H1 (cell line): ENCODE measurements around the gene KRT7. TPM values are rescaled to one million over a fixed set of nuclear protein-coding genes. Genes with fewer than 3 reads are reported as not detected.

Experiments
- CTCF ChIA-PET: fragments of 300-600 bp; sonication (Branson Sonifier 250); formaldehyde crosslinking; loops from one replicate; lab custom pipeline; 2021; ENCODE audit not compliant: partially characterized antibody; lab: Charles Lee
- POLR2A ChIA-PET: fragments of 300-600 bp; sonication (Branson Sonifier 250); formaldehyde crosslinking; loops from one replicate; lab custom pipeline; 2021; ENCODE audit warnings: inconsistent platforms; ENCODE audit not compliant: partially characterized antibody; lab: Charles Lee
- DNase-seq, 2 experiments: peaks; one replicate each; pipeline versions ENCODE4 v3.0.0 to v3.0.0-alpha.2; 2010 to 2022; ENCODE audit warnings: low spot score in 2 of 2, low read depth in 1 of 2, mixed read lengths in 1 of 2
- FAIRE-seq: peaks from 2 replicates; lab custom pipeline; 2011; peaks lifted over from hg19 to GRCh38; lab: Jason Lieb, UNC
- H2AFZ ChIP-seq: 2 replicates; pipeline ENCODE4 v1.8.1; 2012; ENCODE audit warnings: low read length, inconsistent platforms
- H2AK5ac ChIP-seq: 2 replicates; pipeline ENCODE4 v1.6.1; 2013; ENCODE audit warnings: low read depth, low read length
- H2BK120ac ChIP-seq: replicated peaks from 2 replicates; pipeline ENCODE3; 2013; ENCODE audit warnings: low read depth, low read length, inconsistent platforms
- H2BK12ac ChIP-seq: 2 replicates; pipeline ENCODE4 v1.6.1; 2013; ENCODE audit warnings: low read depth, low read length
- H2BK15ac ChIP-seq: 2 replicates; pipeline ENCODE4 v1.6.1; 2013; ENCODE audit warnings: low read length
- H2BK20ac ChIP-seq: 2 replicates; pipeline ENCODE4 v1.6.1; 2013; ENCODE audit warnings: low read length
- H2BK5ac ChIP-seq: 2 replicates; pipeline ENCODE4 v1.6.1; 2013; ENCODE audit warnings: low read depth, low read length
- H3K14ac ChIP-seq: 2 replicates; pipeline ENCODE4 v1.6.1; 2013; ENCODE audit warnings: inconsistent platforms; ENCODE audit not compliant: insufficient read length
- H3K18ac ChIP-seq: 2 replicates; pipeline ENCODE4 v1.6.1; 2013; ENCODE audit warnings: low read length; ENCODE audit errors: extremely low read depth
- H3K23ac ChIP-seq: 2 replicates; pipeline ENCODE4 v1.6.1; 2013; ENCODE audit warnings: inconsistent platforms; ENCODE audit not compliant: insufficient read length
- H3K23me2 ChIP-seq: 2 replicates; pipeline ENCODE4 v1.6.1; 2013; ENCODE audit warnings: low read depth, low read length
- H3K27ac ChIP-seq: 2 replicates; pipeline ENCODE4 v1.6.1; 2011; ENCODE audit warnings: low read depth, low read length, inconsistent platforms
- H3K27me3 ChIP-seq, 4 experiments: replicated peaks in 1 of 4; 1 replicate in 1 of 4; 2 replicates in 3 of 4; pipeline versions ENCODE4 v1.6.1 to v1.8.1; 2011 to 2013; ENCODE audit warnings: low read length in 3 of 4, mild to moderate bottlenecking in 3 of 4, inconsistent platforms in 2 of 4, mixed read lengths in 2 of 4, moderate library complexity in 1 of 4; ENCODE audit not compliant: control insufficient read depth in 3 of 4, insufficient read depth in 3 of 4; ENCODE audit errors: extremely low read depth in 1 of 4
- H3K36me3 ChIP-seq, 4 experiments: 2 replicates each; pipeline versions ENCODE4 v1.6.1 to v1.8.1; 2011 to 2013; ENCODE audit warnings: mild to moderate bottlenecking in 4 of 4, low read length in 3 of 4, moderate library complexity in 2 of 4, control low read depth in 1 of 4, inconsistent platforms in 1 of 4; ENCODE audit not compliant: insufficient read depth in 4 of 4, control insufficient read depth in 2 of 4
- H3K4ac ChIP-seq: replicated peaks from 2 replicates; pipeline ENCODE3; 2013; ENCODE audit warnings: low read length, low read depth, mixed read lengths, inconsistent platforms; ENCODE audit not compliant: insufficient read length
- H3K4me1 ChIP-seq, 4 experiments: replicated peaks in 1 of 4; 1 replicate in 1 of 4; 2 replicates in 3 of 4; pipeline versions ENCODE4 v1.6.1 to v1.8.1; 2011 to 2013; ENCODE audit warnings: low read length in 3 of 4, inconsistent platforms in 2 of 4, mixed read lengths in 1 of 4; ENCODE audit not compliant: insufficient read depth in 4 of 4, control insufficient read depth in 3 of 4
- H3K4me2 ChIP-seq, 2 experiments: 2 replicates each; pipeline versions ENCODE4 v1.6.1 to v1.8.1; 2011 to 2013; ENCODE audit warnings: low read depth in 2 of 2, low read length in 2 of 2, control low read depth in 1 of 2, inconsistent platforms in 1 of 2, mild to moderate bottlenecking in 1 of 2; ENCODE audit not compliant: insufficient read depth in 1 of 2
- H3K4me3 ChIP-seq, 4 experiments: fragments of 200-600, 300-600 bp in 1 of 4; sonication (generic), shearing (Covaris generic), sonication (Bioruptor Twin) in 1 of 4; 2 replicates each; pipeline versions ENCODE4 v1.5.1 to v1.8.1; 2011 to 2016; ENCODE audit warnings: low read length in 4 of 4, low read depth in 3 of 4, control low read depth in 2 of 4, inconsistent platforms in 2 of 4, mild to moderate bottlenecking in 2 of 4, mixed read lengths in 1 of 4, moderate library complexity in 1 of 4; ENCODE audit not compliant: insufficient read depth in 2 of 4; ENCODE audit errors: extremely low read depth in 1 of 4
- H3K56ac ChIP-seq: replicated peaks from 2 replicates; pipeline ENCODE3; 2013; ENCODE audit warnings: low read depth, mild to moderate bottlenecking, mixed read lengths, low read length, inconsistent platforms; ENCODE audit not compliant: insufficient read length
- H3K79me1 ChIP-seq: 2 replicates; pipeline ENCODE4 v1.6.1; 2013; ENCODE audit warnings: low read depth, low read length, control low read depth
- H3K79me2 ChIP-seq, 2 experiments: 2 replicates each; pipeline versions ENCODE4 v1.6.1 to v1.8.1; 2012 to 2013; ENCODE audit warnings: low read length in 2 of 2, mild to moderate bottlenecking in 2 of 2, inconsistent platforms in 1 of 2; ENCODE audit not compliant: insufficient read depth in 2 of 2, control insufficient read depth in 1 of 2
- H3K9ac ChIP-seq, 4 experiments: replicated peaks in 1 of 4; 1 replicate in 1 of 4; 2 replicates in 3 of 4; pipeline versions ENCODE4 v1.6.1 to v1.8.1; 2011 to 2013; ENCODE audit warnings: low read depth in 3 of 4, low read length in 3 of 4, control low read depth in 2 of 4, mild to moderate bottlenecking in 2 of 4, moderate library complexity in 2 of 4, inconsistent platforms in 1 of 4; ENCODE audit errors: extremely low read depth in 1 of 4
- H3K9me3 ChIP-seq, 2 experiments: 2 replicates each; pipeline versions ENCODE4 v1.6.1 to v1.8.1; 2012 to 2013; ENCODE audit warnings: mild to moderate bottlenecking in 2 of 2, moderate library complexity in 2 of 2, control low read depth in 1 of 2, inconsistent platforms in 1 of 2, low read depth in 1 of 2, low read length in 1 of 2, mixed read lengths in 1 of 2; ENCODE audit not compliant: insufficient read depth in 2 of 2
- H4K20me1 ChIP-seq, 2 experiments: replicated peaks in 1 of 2; 2 replicates each; pipeline versions ENCODE3 to v1.8.1; 2011 to 2013; ENCODE audit warnings: inconsistent platforms in 2 of 2, low read length in 2 of 2, mild to moderate bottlenecking in 1 of 2; ENCODE audit not compliant: insufficient read depth in 2 of 2, control insufficient read depth in 1 of 2
- H4K5ac ChIP-seq: 2 replicates; pipeline ENCODE4 v1.6.1; 2013; ENCODE audit warnings: low read length, low read depth, mixed read lengths, inconsistent platforms; ENCODE audit not compliant: insufficient read length
- H4K8ac ChIP-seq: 2 replicates; pipeline ENCODE4 v1.8.0; 2013; ENCODE audit warnings: mild to moderate bottlenecking, moderate library complexity, low read length, inconsistent platforms; ENCODE audit not compliant: insufficient read depth; ENCODE audit errors: extremely low read depth
- H4K91ac ChIP-seq: replicated peaks from 2 replicates; pipeline ENCODE3; 2013; ENCODE audit warnings: low read length, mixed read lengths, inconsistent platforms; ENCODE audit not compliant: insufficient read length
- CHD2 ChIP-seq: IDR thresholded peaks from 2 replicates; pipeline ENCODE4 v1.6.1; 2012; ENCODE audit warnings: low read length, improper control_type of control experiment
- EP300 ChIP-seq, 2 experiments: IDR thresholded peaks; 1 replicate in 1 of 2; 2 replicates in 1 of 2; pipeline ENCODE4 v1.6.1; 2011 to 2012; ENCODE audit warnings: low read depth in 2 of 2, low read length in 2 of 2, mild to moderate bottlenecking in 2 of 2, borderline replicate concordance in 1 of 2, inconsistent platforms in 1 of 2, moderate library complexity in 1 of 2
- HDAC2 ChIP-seq, 2 experiments: fragments of 300-600 bp in 1 of 2; sonication (generic) in 1 of 2; IDR thresholded peaks; 2 replicates each; pipeline ENCODE4 v1.6.1; 2011 to 2012; ENCODE audit warnings: low read depth in 2 of 2, low read length in 2 of 2, mild to moderate bottlenecking in 2 of 2, moderate library complexity in 2 of 2, borderline replicate concordance in 1 of 2, inconsistent platforms in 1 of 2
- JUN ChIP-seq: IDR thresholded peaks from 2 replicates; pipeline ENCODE4 v1.6.1; 2011; ENCODE audit warnings: low read depth, mild to moderate bottlenecking, improper control_type of control experiment, low read length
- SP1 ChIP-seq: IDR thresholded peaks from 2 replicates; pipeline ENCODE4 v1.6.1; 2011; ENCODE audit warnings: low read depth, low read length
- YY1 ChIP-seq: IDR thresholded peaks from 2 replicates; pipeline ENCODE4 v1.6.1; 2011; ENCODE audit warnings: low read depth, mild to moderate bottlenecking, low read length
- ZNF274 ChIP-seq: IDR thresholded peaks from 2 replicates; pipeline ENCODE4 v1.7.0; 2012; ENCODE audit warnings: low read length, borderline replicate concordance; ENCODE audit errors: extremely low read depth
- WGBS, 2 experiments: shearing (Covaris generic) in 1 of 2; methylation state at CpG; one replicate each; pipeline versions ENCODE4 v1.1.6 to v1.1.7; 2013 to 2015; ENCODE audit warnings: low lambda C conversion rate in 2 of 2, mixed read lengths in 2 of 2, inconsistent platforms in 1 of 2, low coverage in 1 of 2, missing lambda C conversion rate in 1 of 2; ENCODE audit not compliant: insufficient replicate concordance in 2 of 2, insufficient coverage in 1 of 2, insufficient read length in 1 of 2; ENCODE audit errors: extremely low coverage in 1 of 2, missing lambda C conversion rate in 1 of 2; 5-methylcytosine and 5-hydroxymethylcytosine counted together
- polyA plus RNA-seq, 7 experiments: library from polyadenylated mRNA; depleted of rRNA in 3 of 7; stranded (reverse) in 5 of 7; unstranded in 2 of 7; fragments of >200 nt in 5 of 7; fragments of 200-250 nt in 2 of 7; gene quantifications; 1 replicate in 5 of 7; 2 replicates in 1 of 7; 4 replicates in 1 of 7; pipeline versions ENCODE4 v1.2.1 to v1.2.3, GENCODE V29; 2011 to 2013; ENCODE audit warnings: missing spikeins in 2 of 7, mixed read lengths in 2 of 7
- total RNA-seq: library from RNA; stranded (reverse); fragmentation: NEBNext Ultra II Directional; extraction: Animal tissue kit (Norgen Biotek cat#: 25700); gene quantifications from 2 replicates; pipeline ENCODE4 v1.2.1, GENCODE V29; 2021
- TF ChIP-seq, protein P1 (sequence below): IDR thresholded peaks from 2 replicates; pipeline ENCODE4 v1.6.1; 2012; ENCODE audit warnings: inconsistent platforms
- TF ChIP-seq, protein P2 (sequence below): IDR thresholded peaks from 2 replicates; pipeline ENCODE4 v1.6.1; 2012; ENCODE audit warnings: inconsistent platforms

The KRT7 gene
- total and polyA plus RNA-seq, 2 of the 8 experiments (the other 6 are each of a cell fraction or from before 2014, with no cell fraction given) = 13.2 to 19.0 TPM

DNA sequence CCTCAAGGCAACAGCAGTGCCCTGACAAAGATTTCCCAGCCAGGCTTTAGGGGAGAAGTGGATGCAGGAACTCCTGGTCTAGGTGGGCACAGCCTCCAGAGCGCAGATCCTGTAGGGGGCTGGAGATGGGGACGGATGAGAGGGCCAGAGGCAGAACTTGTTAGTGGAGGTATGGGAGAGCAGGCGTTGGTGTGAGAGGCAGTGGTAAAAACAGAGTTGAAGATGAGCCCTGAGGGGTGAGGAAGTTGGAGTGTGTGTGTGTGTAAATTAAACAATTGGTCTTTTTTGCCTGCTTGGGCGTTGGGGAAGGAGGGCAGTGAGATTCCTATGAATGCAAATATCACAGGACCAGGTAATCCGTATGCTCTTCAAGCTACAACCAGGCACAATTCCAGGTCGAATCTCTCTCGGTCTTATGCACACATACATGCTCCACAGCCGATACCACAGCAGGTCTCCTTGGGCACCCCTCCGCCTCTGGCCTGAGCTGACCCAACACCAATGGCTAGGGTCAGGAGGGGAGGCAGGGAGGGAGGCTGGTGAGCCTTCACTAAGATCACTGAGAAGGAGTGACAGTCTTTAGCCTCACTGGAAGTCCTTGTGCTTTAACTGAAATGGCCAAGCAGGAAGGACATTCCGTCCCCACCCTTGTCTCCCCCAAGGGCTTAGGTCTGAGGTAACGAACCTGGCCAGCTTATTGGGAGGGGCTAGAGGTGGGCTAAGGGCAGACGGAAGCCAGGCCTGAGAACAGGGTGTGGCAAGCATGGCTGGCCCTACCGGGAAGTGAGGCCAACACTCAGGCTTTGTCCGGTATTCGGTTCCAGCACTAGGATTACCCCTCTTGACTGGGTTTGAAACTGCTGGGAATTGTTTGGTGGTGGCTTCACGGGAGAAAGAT is 1.5 kb upstream of the KRT7 start:
- Histone ChIP-seq H2AK5ac (peak overlapping the region; percentile 47), H3K4ac (no peak overlapping the region), H3K79me1 (no peaks in the 10 kb centered on the region), H2AFZ (no peak overlapping the region), H4K91ac (no peak overlapping the region), H2BK12ac (peak overlapping the region; percentile 82), H2BK5ac (no peak overlapping the region; the same call in 1 of the 2 replicates), H2BK120ac (no peak overlapping the region), H3K27me3 (peaks cover 0 to 50% (median 26%) of the 10 kb centered on the region in 4 experiments; a peak in 6 of 7 replicates), H3K23me2 (peaks cover 8% of the 10 kb centered on the region; the same call in 1 of the 2 replicates), H3K4me3 (no peak overlapping the region), H2BK15ac (peak overlapping the region; percentile 68; the same call in 1 of the 2 replicates), H3K4me2 (peak overlapping the region in 1 of 2 experiments; percentile 76; a peak in 1 of 4 replicates), H4K5ac (no peak overlapping the region), H3K14ac (no peak overlapping the region), H2BK20ac (peak overlapping the region; percentile 92), H4K20me1 (no peaks in the 10 kb centered on the region), H3K9ac (no peak overlapping the region), H4K8ac (no peak overlapping the region), H3K4me1 (peaks cover 0 to 25% (median 18%) of the 10 kb centered on the region in 4 experiments; a peak in 6 of 7 replicates), H3K36me3 (no peaks in the 10 kb centered on the region), H3K79me2 (no peaks in the 10 kb centered on the region), H3K9me3 (no peaks in the 10 kb centered on the region), H3K23ac (no peak overlapping the region), H3K56ac (no peak overlapping the region), H3K18ac (peak overlapping the region; percentile 15; the same call in 1 of the 2 replicates), H3K27ac (no peak overlapping the region)
- POLR2A ChIA-PET = interaction anchor here (0.9 to 1.2 kb wide), 2 partner anchors 20 to 48 kb away, joined by 3 read pairs; no protein-coding TSS in a partner anchor
- no peak for FAIRE-seq
- 76% methylated on average over 16 of the region's 16 CpGs; no CpG with 5 or more reads in 1 of the 2 experiments for WGBS, 2 experiments
- DNase-seq = no peak
- CTCF ChIA-PET = interaction anchor here (0.9 to 17.6 kb wide), 11 partner anchors 10 to 149 kb away, joined by 3 to 151 read pairs (median 6); no protein-coding TSS in a partner anchor
- TF ChIP-seq ZNF274 (no peak), JUN (no peak), YY1 (no peak), CHD2 (no peak), HDAC2 (IDR thresholded peaks at IDR 0.05; ENCODE audit: borderline replicate concordance in 1 of 2, low read depth in 2 of 2, low read length in 2 of 2) (no peak), EP300 (IDR thresholded peaks at IDR 0.05; ENCODE audit: borderline replicate concordance in 1 of 2, low read depth in 2 of 2, low read length in 2 of 2) (no peak), SP1 (no peak)
- TF ChIP-seq, protein P1, sequence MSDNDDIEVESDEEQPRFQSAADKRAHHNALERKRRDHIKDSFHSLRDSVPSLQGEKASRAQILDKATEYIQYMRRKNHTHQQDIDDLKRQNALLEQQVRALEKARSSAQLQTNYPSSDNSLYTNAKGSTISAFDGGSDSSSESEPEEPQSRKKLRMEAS = no peak
- TF ChIP-seq, protein P2, sequence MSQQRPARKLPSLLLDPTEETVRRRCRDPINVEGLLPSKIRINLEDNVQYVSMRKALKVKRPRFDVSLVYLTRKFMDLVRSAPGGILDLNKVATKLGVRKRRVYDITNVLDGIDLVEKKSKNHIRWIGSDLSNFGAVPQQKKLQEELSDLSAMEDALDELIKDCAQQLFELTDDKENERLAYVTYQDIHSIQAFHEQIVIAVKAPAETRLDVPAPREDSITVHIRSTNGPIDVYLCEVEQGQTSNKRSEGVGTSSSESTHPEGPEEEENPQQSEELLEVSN = no peak
